Fibroblast of lung (primary cell): ENCODE data around the gene TNFSF12. TPM values are rescaled to one million over a fixed set of nuclear protein-coding genes. Genes with fewer than 3 reads are reported as not detected.

Experiments used
- DNase-seq, 2 donors: peaks; one replicate each; pipeline versions ENCODE4 v3.0.0 to v3.0.0-alpha.2; 2010; ENCODE audit warnings: low read depth in 2 of 2
- H2AFZ ChIP-seq: 2 replicates; pipeline ENCODE4 v1.5.1; 2012; ENCODE audit warnings: low read length, control low read depth, inconsistent platforms
- H3K27ac ChIP-seq: 2 replicates; pipeline ENCODE4 v1.5.1; 2011; ENCODE audit warnings: low read length, control low read depth; ENCODE audit not compliant: insufficient read depth
- H3K27me3 ChIP-seq: 2 replicates; pipeline ENCODE4 v1.5.1; 2011; ENCODE audit warnings: mild to moderate bottlenecking, low read length; ENCODE audit not compliant: control insufficient read depth, insufficient read depth
- H3K36me3 ChIP-seq: 2 replicates; pipeline ENCODE4 v1.5.1; 2011; ENCODE audit warnings: low read length; ENCODE audit not compliant: control insufficient read depth, insufficient read depth
- H3K4me1 ChIP-seq: 2 replicates; pipeline ENCODE4 v1.5.1; 2011; ENCODE audit warnings: low read length; ENCODE audit not compliant: control insufficient read depth, insufficient read depth; ENCODE audit errors: extremely low read depth
- H3K4me2 ChIP-seq: 2 replicates; pipeline ENCODE4 v1.5.1; 2011; ENCODE audit warnings: low read length, control low read depth; ENCODE audit not compliant: insufficient read depth; ENCODE audit errors: extremely low read depth
- H3K4me3 ChIP-seq, 4 experiments: fragments of 200-600 bp in 1 of 4; sonication (generic) in 1 of 4; replicated peaks in 1 of 4; 2 replicates each; pipeline ENCODE4 v1.5.1; 2011 to 2016; ENCODE audit warnings: low read length in 4 of 4, low read depth in 3 of 4, mild to moderate bottlenecking in 3 of 4, control low read depth in 2 of 4, inconsistent platforms in 1 of 4, mixed read lengths in 1 of 4; ENCODE audit not compliant: insufficient read depth in 1 of 4; ENCODE audit errors: control extremely low read depth in 1 of 4
- H3K79me2 ChIP-seq: 2 replicates; pipeline ENCODE4 v1.5.1; 2012; ENCODE audit warnings: mild to moderate bottlenecking, low read length, inconsistent platforms; ENCODE audit not compliant: control insufficient read depth, insufficient read depth
- H3K9ac ChIP-seq: 2 replicates; pipeline ENCODE4 v1.5.1; 2011; ENCODE audit warnings: mild to moderate bottlenecking, low read length, control low read depth; ENCODE audit not compliant: insufficient read depth
- H3K9me3 ChIP-seq: 2 replicates; pipeline ENCODE4 v1.5.1; 2012; ENCODE audit warnings: low read depth, low read length; ENCODE audit not compliant: control insufficient read depth, insufficient read depth
- H4K20me1 ChIP-seq: 2 replicates; pipeline ENCODE4 v1.5.1; 2011; ENCODE audit warnings: low read length; ENCODE audit not compliant: control insufficient read depth, insufficient read depth; ENCODE audit errors: extremely low read depth
- EZH2 ChIP-seq: IDR thresholded peaks from 2 replicates; pipeline ENCODE4 v1.5.1; 2012; ENCODE audit warnings: low read length, control low read depth, mild to moderate bottlenecking; ENCODE audit errors: missing control alignments
- polyA plus RNA-seq, 2 donors: library from polyadenylated mRNA; depleted of rRNA in 1 of 2; stranded (reverse) in 1 of 2; unstranded in 1 of 2; fragments of >200 nt; gene quantifications; 2 replicates each; pipeline ENCODE4 v1.2.1, GENCODE V29; 2011 to 2012; ENCODE audit warnings: missing spikeins in 1 of 2
- total RNA-seq: library from RNA; depleted of rRNA; stranded (reverse); fragments of >200 nt; gene quantifications from 2 replicates; pipeline ENCODE4 v1.2.1, GENCODE V29; 2014
- TF ChIP-seq, protein P1 (sequence below), 2 donors: IDR thresholded peaks in 1 of 2; conservative IDR thresholded peaks in 1 of 2; 1 replicate in 1 of 2; 2 replicates in 1 of 2; pipeline ENCODE4 v1.5.1; 2011 to 2012; ENCODE audit warnings: low read length in 2 of 2, control low read depth in 1 of 2, inconsistent platforms in 1 of 2, low read depth in 1 of 2, mild to moderate bottlenecking in 1 of 2

Gene TNFSF12
- total and polyA plus RNA-seq, 2 donors (not counting 1 experiment from before 2014, with no cell fraction given): 9.6 to 34.4 TPM

DNA sequence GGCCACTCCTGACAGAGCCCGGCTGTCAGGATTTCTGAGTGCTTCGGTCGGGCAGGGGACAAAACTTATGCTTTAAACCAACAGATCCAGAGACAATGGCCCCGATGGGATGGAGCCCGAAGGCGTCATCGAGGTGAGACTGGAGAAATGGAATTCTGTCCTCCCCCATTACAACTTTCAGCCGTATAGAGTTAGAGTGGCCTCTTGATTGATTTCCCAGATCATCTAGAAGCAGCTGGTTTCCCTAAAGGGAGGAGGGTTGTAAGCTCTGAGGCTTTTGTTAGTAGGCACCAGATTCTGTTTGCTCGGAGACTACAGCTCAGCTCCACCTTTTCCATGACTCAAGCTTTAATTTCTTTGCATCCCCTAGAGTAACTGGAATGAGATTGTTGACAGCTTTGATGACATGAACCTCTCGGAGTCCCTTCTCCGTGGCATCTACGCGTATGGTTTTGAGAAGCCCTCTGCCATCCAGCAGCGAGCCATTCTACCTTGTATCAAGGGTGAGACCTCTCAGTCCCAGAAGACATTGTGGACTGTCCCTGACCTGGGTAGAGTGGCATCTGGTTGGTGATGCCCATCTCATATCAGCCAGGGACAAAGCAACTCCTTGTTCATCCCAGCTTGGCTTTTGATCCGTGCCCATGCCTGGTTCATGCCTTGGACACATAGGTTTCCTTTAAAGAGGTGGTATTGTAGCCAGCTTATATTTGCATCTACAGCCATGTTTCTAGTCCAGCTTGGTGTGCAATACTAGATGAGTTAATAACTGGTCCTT is 25.5 kb downstream of the TNFSF12 start:
- peaks cover 29% of the 10 kb centered on the region for H3K4me1 ChIP-seq
- H2AFZ ChIP-seq: no peak overlapping the region
- peaks cover 57% of the 10 kb centered on the region for H3K79me2 ChIP-seq
- peak overlapping the region; percentile 100 for H3K9ac ChIP-seq
- H3K9me3 ChIP-seq: no peaks in the 10 kb centered on the region
- peak overlapping the region; percentile 98 for H3K27ac ChIP-seq
- DNase-seq: peak in 1 of 2 donors; percentile 39
- TF ChIP-seq, protein P1, sequence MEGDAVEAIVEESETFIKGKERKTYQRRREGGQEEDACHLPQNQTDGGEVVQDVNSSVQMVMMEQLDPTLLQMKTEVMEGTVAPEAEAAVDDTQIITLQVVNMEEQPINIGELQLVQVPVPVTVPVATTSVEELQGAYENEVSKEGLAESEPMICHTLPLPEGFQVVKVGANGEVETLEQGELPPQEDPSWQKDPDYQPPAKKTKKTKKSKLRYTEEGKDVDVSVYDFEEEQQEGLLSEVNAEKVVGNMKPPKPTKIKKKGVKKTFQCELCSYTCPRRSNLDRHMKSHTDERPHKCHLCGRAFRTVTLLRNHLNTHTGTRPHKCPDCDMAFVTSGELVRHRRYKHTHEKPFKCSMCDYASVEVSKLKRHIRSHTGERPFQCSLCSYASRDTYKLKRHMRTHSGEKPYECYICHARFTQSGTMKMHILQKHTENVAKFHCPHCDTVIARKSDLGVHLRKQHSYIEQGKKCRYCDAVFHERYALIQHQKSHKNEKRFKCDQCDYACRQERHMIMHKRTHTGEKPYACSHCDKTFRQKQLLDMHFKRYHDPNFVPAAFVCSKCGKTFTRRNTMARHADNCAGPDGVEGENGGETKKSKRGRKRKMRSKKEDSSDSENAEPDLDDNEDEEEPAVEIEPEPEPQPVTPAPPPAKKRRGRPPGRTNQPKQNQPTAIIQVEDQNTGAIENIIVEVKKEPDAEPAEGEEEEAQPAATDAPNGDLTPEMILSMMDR (conservative IDR thresholded peaks at IDR 0.05 in 1 of 2, IDR thresholded peaks at IDR 0.05 in 1 of 2; ENCODE audit: low read depth in 1 of 2, low read length in 2 of 2): no peak
- TF ChIP-seq EZH2: no peak
- peak overlapping the region; percentile 96 to 99 (median 98) for H3K4me3 ChIP-seq
- H3K4me2 ChIP-seq: peak overlapping the region; percentile 100
- H3K27me3 ChIP-seq: no peaks in the 10 kb centered on the region
- H3K36me3 ChIP-seq: peaks cover 47% of the 10 kb centered on the region
- H4K20me1 ChIP-seq: peaks cover 14% of the 10 kb centered on the region

DNA sequence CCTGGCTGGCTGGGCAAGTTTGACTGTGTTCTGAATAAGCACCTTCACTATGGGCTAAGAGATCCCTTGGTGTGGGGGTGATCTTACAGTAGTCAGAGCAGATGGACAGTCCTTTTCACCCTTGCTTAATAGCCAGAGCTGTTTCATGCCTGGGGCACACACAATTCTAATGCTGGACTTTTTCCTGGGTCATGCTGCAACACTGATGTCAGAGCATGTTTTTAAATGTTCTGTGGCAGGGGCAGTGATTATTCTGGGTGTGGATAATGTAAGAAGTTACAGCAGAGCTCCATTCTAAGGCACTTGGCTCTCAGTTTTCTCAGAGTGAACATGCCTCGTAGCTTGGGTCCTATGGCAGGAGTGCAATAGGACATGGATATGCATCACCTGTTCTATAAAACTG is 26.6 kb downstream of the TNFSF12 start:
- H3K27me3 ChIP-seq: no peaks in the 10 kb centered on the region
- no peaks in the 10 kb centered on the region for H3K9me3 ChIP-seq
- peak overlapping the region; percentile 96 to 99 (median 98) for H3K4me3 ChIP-seq
- peak overlapping the region; percentile 18 for H3K9ac ChIP-seq
- no peak for DNase-seq
- peak overlapping the region; percentile 98 for H3K27ac ChIP-seq
- no peak overlapping the region for H2AFZ ChIP-seq
- peaks cover 37% of the 10 kb centered on the region for H3K4me1 ChIP-seq
- H3K79me2 ChIP-seq: peaks cover 65% of the 10 kb centered on the region
- H3K4me2 ChIP-seq: peak overlapping the region; percentile 100
- TF ChIP-seq, protein P1 (conservative IDR thresholded peaks at IDR 0.05 in 1 of 2, IDR thresholded peaks at IDR 0.05 in 1 of 2; ENCODE audit: low read depth in 1 of 2, low read length in 2 of 2): no peak
- TF ChIP-seq EZH2: no peak
- H3K36me3 ChIP-seq: peaks cover 51% of the 10 kb centered on the region
- peaks cover 14% of the 10 kb centered on the region for H4K20me1 ChIP-seq

DNA sequence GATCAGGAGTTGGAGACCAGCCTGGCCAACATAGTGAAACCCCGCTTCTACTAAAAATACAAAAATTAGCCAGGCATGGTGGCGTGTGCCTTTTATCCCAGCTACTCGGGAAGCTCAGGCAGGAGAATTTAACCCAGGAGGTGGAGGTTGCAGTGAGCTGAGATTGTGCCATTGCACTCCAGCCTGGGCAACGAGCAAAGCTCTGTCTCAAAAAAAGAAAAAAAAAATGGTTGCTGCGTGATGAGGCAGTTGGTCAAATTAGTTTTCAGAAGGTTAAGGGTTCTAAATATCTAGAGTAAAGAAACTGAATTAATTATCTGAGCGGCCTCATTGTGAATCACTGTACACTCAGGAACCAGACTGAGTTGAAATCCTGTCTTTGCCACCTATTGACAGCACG is 27.1 kb downstream of the TNFSF12 start:
- no peak for DNase-seq
- no peak overlapping the region for H2AFZ ChIP-seq
- H3K4me3 ChIP-seq: peak overlapping the region in 1 of 4 experiments; percentile 99
- H3K9ac ChIP-seq: no peak overlapping the region
- H3K4me2 ChIP-seq: no peak overlapping the region
- H3K79me2 ChIP-seq: peaks cover 70% of the 10 kb centered on the region
- peaks cover 14% of the 10 kb centered on the region for H4K20me1 ChIP-seq
- TF ChIP-seq, protein P1 (conservative IDR thresholded peaks at IDR 0.05 in 1 of 2, IDR thresholded peaks at IDR 0.05 in 1 of 2; ENCODE audit: low read depth in 1 of 2, low read length in 2 of 2): no peak
- TF ChIP-seq EZH2: no peak
- H3K36me3 ChIP-seq: peaks cover 52% of the 10 kb centered on the region
- H3K27me3 ChIP-seq: no peaks in the 10 kb centered on the region
- peaks cover 41% of the 10 kb centered on the region for H3K4me1 ChIP-seq
- H3K27ac ChIP-seq: no peak overlapping the region
- H3K9me3 ChIP-seq: no peaks in the 10 kb centered on the region
